GM18867 (cell line): ENCODE results near the gene AGO1.
A peak's percentile ranks its signal among the peaks of the same experiment; 100 is the strongest.

Experiments
- ATAC-seq: cut with Tn5 transposase; IDR thresholded peaks from one replicate; pipeline ENCODE4 v1.9.1; 2021; ENCODE audit warnings: mild to moderate bottlenecking, moderate library complexity; ENCODE audit not compliant: unreplicated experiment

Gene AGO1

DNA sequence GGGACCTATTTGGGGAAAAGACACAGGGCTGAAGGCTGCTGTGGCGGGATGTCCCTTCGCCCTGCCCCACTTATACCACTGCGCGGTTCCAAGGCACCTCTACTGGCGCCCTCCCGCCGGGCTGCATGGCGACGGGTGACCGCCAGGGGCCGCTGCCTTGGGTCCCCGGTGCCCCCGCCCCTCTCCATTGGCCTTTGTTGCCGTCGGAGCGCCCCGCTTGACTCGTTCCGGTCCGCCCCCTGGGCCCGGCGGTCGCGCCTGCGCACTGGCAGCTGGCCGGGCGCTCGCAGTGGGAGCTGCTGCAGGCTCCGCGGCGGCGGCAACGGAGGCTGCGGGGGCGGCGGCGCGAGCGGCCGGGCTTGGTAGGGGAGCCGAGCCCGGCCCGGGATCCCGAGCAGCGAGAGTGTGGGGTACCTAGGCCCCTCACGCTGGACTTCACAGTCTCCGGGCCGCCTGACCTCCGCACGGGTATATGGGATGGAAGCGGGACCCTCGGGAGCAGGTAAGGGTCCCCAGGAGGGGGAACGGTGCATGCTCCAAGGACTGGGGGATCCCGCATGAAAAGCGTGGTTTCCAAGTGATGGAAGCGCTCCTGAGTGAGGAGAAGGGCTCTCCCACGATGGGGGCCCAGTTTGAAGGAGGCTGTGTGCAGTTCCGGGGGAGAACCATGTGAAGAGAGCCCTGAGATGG is at the start of gene AGO1:
Gene AGO1, plus strand, starts transcription at position 265 of the 690 bp plus-strand sequence. Its CDS starts 213 bp downstream, at position 478.
- peak; percentile 82 for ATAC-seq

DNA sequence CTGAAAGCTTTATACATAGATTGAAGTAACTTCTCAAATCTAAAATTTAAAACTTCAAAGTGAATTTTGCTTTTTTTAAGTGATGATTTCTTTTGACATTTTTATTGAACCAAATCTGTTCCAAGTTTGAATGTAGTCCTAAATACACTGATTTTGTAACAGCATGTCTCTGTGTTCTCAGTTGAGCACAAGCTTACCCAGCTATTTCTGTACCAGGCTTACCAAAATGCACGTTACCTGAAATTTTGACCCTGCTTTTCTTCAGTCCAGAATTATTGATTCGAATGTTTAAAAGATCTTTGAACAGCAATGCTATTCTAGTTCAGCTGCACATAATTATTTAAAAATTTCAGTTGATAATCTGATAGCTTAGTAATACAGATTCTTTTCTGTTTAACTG is 49.6 kb upstream of the AGO1 start:
- no peak for ATAC-seq

DNA sequence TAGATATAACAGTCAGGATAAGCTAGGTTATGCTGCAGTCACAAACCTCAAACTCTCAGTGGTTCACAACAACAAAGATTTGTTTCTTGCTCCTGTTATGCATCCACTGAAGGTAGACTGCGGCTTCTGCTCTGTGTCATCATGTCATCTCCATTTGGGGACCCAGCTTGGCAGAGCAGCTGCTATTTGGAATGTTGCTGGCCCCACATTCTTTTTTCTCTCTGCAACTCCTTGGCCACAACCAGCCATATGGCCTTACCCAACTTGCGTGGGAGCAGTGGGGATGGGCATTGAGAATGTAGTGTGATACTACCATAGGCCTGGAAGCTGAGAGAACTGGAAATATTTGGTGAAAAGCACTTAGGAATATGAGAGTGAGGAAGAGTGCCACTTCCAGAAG is 48.8 kb upstream of the AGO1 start:
- no peak for ATAC-seq

DNA sequence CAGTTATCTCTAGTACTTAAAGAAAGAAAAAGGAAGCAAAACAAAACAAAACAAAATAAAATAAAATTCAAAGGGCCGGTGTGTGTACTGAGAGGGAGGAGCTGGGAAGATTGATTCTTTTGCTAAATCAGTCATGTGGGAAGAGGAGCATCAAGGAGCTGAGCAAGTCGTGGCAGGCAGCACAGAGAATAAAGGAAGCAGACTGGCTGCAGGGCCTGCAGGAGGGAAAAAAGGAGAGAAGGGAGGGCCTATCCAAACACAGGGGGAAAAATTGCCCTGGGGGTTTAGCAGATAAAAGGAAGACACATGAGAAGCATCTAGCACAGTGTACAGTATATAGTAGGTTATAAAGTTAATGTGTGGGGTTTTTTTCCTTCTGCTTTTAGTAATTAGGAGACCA is 47.6 kb upstream of the AGO1 start:
- no peak for ATAC-seq

DNA sequence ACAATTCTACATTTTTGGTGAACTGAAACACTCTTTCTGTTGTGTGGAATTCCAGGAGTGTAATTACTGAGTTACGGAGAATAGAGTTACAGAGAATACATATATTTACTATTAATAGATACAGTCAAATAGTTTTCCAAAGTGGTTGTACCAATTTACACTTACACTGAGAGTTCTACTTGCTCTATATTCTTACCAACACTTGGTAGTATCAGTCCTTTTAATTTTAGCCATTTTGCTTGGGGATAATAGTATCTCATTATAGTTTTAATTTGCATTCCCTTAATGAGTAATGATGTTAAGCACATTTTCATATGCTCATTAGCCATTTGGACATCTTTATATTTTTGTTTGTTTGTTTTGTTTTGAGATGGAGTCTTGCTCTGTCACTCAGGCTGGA is 46.3 kb upstream of the AGO1 start:
- ATAC-seq = no peak

DNA sequence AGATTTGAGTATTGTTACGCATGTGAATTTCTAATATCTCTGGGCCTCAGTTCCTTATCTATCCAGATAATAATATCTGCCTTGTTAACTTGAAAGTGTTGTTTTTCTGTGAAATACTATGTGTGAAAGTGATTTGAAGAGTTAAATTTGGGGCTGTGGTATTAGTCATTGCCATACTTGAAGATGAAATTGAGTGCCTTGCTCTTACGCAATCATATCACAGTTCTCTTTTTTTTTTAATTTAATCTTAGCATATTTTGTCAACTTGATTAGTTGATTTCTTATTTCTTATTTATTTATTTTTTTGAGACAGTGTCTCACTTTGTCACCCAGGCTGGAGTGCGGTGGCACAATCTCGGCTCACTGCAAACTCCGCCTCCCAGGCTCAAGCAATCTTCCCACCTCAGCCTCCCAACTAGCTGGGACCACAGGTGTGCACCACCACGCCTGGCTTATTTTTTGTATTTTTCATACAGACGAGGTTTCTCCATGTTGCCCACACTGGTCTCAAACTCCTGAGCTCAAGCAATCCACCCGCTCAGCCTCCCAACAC is 44.2 kb upstream of the AGO1 start:
- ATAC-seq = no peak

DNA sequence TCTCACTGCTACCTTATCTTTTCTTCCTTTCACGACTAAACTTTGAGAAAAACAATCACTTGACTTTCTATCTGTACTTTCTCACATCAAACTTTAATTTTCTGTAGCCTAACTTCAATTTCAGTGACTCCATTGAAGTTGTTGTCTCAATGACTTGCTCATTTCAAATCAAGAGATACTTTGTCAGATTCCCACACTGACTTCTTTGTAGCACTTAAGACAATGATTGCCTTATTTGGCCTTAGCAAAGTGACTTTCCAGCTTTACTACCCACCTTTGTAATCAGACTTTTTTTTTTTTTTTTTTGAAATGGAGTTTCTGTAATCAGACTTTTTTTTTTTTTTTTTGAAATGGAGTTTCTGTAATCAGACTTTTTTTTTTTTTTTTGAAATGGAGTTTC is 38.2 kb upstream of the AGO1 start:
- ATAC-seq = no peak

DNA sequence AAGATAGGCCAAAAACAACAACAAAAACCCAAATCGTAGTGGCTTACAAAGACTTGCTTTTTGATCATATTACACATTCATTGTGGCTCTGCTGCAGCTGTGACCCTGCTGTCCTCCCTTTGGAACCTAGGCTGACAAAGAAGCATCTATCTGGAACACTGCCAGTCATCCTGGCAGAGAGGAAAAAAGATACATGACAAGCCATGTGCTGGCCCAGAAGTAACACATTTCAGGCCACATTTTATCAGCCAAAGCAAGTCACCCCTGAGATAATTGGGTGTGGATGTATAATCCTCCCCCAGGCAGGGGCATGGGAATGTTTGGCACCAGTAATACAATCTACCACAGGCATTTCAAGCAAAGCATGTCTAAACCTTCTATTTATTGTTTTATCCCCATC is 37.2 kb upstream of the AGO1 start:
- no peak for ATAC-seq

DNA sequence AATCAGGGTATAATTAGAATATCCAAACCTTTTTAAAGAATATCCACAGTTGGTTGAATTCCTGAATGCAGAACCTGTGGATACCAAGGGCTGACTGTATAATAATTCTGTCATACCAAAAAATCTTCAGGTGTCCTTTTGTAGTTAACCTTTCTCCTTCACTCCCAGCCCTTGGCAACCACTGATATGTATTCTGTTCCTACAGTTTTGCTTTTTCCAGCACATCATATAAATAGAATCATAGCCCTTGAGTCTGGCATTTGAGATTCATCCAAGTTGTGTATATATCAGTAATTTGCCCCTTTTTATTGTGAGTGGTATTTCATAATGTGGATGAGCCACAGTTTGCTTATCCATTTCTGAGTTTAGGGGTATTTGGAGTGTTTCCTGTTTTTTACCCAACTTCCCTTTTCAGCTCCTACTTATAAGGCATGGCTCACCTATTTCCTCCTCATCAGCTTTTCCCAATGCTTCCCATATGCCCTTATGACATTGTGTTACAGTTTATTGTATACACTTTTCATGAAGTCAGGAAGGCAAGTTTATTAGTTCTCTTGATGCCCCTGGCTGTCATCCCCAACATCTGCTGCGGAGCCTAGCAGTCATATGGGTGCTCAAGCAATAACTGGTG is 35.0 kb upstream of the AGO1 start:
- no peak for ATAC-seq

DNA sequence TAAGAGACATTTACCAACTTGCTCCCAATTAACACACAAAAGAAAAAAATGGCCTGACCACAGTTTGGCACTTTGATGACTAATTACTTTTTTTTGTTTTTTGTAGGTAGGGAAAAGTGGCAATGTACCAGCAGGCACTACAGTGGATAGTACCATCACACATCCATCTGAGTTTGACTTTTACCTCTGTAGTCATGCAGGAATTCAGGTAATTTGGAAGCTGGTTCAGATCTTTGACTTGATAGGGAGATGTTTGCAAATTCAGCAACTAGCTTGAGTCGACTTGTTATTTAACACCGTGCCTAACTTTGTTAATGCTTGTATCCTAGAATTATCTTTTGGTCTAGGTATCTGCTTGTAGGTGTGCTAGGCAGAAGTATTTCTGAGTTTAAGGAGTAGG is 33.0 kb upstream of the AGO1 start:
- ATAC-seq = no peak

DNA sequence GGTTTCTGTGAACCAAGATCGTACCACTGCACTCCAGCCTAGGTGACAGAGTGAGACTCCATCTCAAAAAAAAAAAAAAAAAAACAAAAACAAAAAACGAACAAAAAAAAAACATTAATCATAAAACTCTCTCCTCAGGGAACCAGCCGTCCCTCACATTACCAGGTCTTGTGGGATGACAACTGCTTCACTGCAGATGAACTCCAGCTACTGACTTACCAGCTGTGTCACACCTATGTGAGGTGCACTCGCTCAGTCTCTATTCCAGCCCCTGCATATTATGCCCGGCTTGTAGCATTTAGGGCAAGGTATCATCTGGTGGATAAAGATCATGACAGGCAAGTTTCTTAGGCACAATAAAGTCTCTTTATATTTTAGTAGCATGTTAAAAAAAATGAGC is 32.3 kb upstream of the AGO1 start:
- no peak for ATAC-seq

DNA sequence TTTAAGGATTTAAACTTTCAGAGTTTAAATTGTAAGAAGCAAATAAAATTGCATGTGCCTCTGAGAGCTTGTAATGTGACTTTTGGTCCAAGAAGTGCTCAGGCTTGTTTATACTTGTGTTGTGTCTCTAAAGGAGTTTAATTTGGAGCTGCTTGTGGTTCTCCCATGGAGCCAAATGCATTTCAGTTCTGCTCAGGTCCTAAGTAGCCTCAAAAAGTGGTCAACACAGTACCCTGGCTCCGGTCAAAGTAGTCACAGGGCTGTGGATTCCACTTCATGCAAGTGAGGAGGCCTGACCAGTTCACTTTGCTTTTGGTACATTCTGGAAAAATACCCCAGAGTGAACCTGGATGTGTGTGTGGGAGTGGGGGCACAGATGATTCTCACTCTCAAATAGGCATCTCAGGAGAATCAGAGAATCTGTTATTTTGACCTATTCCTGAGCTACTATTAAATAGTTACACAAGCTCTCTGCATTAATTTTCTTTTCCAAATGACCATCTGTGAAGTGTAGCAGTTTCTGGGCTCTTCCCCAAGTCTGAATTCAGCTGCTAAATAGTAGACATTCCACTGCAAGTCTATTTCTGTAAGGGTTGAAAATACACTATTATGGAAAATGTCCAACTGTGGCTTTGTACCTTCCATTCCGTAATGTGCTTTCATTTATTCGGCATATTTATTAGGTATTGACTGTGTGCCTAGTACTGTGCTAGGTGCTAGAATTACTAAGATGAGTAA is 31.7 kb upstream of the AGO1 start:
- no peak for ATAC-seq

DNA sequence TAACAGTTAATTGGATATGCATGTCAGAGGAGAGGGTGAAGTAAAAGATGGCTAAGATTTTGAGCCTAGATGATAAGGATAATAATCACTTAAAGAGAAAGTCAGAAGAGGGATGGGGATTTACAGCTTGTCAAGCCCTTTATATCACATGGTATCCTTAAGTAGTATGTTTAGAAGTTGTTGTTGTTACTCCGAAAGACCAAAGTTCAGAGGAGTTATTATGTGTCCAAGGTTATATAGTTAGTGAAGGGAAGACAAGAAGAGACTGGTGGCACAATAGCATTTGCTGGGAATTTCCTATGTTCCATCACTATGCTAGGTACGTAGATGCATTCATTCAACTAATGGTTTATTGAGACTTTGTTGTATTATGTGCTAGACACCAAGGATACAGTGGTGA is 30.8 kb upstream of the AGO1 start:
- no peak for ATAC-seq

DNA sequence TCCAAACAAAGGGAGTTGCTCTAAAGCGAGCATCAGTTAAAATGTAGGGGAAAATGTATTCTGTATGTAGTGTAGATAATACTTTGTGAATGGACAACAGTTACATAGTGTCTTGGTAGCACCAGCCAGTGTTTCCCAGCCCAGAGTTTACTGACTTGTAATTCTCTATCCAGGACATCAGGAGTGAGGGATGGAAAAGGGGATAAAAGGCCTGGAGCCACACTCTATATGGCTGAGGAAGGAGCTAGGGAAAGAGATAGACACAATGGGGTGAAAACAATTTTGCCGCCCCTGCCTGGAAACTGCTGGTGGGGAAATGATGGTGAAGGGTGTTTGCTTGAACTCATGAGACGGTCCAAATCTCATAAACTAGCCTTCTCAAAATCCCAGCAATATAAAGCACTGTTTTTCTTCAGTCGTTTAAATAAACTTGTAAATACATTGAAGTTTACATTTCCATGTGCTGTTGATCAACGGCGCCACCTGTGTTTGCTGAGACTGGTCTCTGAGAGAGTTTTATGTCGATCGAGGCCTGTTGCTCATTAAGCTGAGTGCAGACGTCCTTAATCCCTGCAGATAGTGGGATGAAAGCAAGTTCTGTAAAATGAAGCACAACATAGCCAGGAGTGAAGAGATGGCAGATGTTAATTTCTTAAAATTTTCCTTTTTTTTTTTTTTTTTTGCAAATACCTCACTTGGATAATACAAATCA is 27.9 kb upstream of the AGO1 start:
- no peak for ATAC-seq

DNA sequence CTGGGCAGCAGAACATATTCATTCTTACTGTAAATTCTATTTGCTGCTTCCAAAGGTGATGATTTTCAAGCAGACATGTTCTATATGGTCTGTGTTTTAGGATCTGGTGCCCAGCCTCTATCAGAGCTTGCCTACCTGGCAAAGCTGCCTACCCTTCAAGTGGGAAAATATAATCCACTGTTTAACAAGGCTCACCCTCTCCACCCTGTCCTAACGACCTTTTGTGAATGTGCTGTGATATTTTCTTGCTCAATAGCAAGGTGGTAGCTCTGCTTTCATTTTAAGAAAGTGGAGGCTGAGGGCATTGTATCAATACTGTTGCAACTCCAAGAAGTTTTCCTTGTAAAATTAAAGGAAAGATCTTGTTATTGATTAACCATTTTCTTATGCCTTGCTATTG is 26.0 kb upstream of the AGO1 start:
- ATAC-seq = no peak

DNA sequence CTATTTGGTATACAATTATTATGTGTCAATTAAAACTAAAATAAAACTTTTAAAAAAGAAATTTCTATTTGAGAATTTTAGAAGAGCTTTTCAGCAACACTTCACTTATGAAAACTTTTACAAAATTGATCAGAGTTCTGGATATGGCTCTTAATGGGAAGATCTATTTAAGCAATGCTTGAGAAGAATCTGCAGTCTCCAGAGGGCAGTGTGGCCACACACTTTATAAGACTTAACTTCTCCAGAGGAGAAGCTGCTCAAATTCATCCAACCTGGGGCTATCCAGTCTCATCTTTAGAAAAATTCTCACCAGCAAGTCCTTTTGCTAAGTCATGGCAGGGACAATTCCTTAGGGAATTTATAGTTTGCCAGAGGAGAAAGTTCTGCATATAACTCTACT is 25.2 kb upstream of the AGO1 start:
- ATAC-seq = no peak

DNA sequence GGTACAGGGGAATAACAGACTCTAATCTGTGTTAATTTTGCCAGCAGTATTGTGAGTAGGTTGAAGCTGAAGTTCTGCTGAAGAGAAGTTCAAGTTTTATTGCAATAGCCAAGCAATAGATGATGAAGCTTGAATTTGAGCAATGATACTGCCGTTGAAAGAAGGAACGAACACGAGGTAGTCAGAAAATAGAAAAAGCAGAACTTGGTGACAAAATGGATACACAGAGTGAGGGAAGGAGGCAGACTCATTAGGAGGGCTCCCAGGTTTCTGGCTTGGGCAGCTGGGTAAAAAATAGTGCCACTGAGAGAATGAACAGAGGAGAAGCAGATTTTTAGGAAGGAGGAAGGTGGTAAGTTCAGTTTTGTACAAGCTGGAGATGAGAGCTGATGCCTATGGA is 22.3 kb upstream of the AGO1 start:
- no peak for ATAC-seq

DNA sequence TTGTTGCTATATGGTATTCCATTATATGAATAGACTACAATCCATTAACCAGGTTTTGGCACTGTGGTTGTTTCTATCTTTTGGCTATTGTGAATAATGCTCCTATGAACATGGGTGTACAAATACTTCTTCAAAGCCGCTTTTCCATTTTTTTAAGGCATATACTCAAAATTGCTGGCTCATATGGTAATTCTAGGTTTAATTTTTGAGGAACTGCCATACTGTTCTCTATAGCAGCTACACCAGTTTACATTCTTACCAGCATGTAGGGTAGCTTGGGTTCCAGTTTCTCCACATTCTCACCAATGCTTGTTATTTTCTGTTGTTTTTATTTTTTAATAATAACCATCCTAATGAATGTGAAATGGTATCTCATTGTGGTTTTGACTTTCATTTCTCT is 19.9 kb upstream of the AGO1 start:
- ATAC-seq = no peak

DNA sequence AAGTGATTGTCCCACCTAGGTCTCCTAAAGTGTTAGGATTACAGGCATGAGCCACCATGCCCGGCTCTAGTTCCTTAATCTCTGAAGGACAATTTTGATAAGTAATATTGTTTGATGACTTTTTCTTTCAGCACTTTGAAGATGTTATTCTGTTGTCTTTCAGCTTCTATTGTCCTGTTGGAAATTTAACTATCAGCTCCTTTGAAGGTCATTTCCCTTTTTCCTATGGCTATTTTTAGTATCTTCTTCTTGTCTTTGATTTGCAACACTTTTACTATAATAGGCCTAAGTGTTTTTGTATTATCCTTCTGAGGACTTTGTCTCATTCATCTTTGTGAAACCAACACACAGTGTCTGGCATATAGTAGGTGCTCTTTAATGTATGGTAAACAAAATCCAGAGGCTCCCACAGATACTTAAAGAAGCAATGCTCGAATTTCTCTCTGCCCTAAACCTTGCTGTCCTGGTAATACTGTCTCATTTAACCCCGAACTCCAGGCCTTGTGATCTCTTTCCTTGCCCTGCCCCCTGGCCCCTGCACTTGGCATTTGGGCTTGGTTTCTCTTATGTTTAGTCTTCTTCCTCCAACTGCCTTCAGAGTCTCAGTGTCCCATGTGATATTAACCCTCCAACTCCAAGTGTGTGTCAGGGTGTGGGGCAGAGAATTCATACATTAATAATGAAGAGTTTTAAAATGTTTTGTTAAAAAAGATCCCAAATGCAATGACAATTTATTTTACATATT is 19.0 kb upstream of the AGO1 start:
- no peak for ATAC-seq

DNA sequence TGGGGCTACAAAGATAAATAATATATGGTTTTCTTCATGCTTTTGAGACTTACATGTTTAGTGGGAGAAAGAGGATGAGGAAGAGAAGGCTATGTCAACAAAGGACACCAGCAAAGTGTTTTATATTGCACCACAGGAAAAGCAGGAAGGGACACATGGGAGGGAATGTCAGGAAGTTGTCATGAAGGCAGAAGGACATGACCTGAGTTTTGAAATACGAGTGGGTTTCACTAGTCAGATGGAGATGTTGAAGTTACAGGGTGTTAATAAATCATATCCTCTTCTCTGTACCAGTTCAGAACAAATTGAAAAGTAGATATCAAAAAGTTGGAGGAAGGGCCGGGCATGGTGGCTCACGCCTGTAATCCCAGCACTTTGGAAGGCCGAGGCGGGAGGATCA is 18.2 kb upstream of the AGO1 start:
- ATAC-seq = no peak

DNA sequence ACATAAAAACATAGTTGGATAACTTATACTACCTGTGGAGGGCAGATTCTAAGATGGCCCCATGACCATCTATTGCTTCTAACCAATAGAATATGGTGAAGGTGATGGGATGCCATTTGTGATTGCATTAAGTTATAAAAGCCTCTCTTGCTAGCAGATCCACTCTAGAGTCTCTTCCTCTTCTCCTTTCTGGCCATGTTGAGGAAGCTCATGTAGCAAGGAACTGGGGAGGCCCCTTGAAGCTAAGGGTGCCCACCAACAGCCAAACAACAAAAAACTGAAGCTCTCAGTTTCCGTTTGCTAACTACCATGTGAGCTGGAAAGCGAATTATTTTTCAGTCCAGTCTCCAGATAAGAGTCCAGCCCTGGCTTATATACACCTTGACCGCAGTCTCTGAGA is 16.0 kb upstream of the AGO1 start:
- ATAC-seq = no peak
